Endothelial cell of umbilical vein (primary cell): ENCODE data around the gene C3orf49. TPM values are rescaled to one million over a fixed set of nuclear protein-coding genes. Genes with fewer than 3 reads are reported as not detected.

Experiments
- BruUV-seq: library from RNA; stranded (reverse); fragments of 400-500 nt; replicated peaks from 2 replicates; lab custom pipeline; 2021; lab: Mats Ljungman, UMichigan
- CTCF ChIA-PET: fragments of 300-600, 350-600 bp; sonication (Branson Sonifier 250); formaldehyde crosslinking; loops from one replicate; lab custom pipeline; 2021; ENCODE audit warnings: antibody characterized with exemption, inconsistent platforms; lab: Charles Lee
- POLR2A ChIA-PET: fragments of 300-600, 350-600 bp; sonication (Branson Sonifier 250); formaldehyde crosslinking; loops from one replicate; lab custom pipeline; 2021; ENCODE audit warnings: antibody characterized with exemption, inconsistent platforms; lab: Charles Lee
- DNase-seq: peaks from one replicate; pipeline ENCODE4 v3.0.0-alpha.2; 2011; ENCODE audit warnings: low read depth, low spot score
- FAIRE-seq: peaks from 2 replicates; lab custom pipeline; 2011; peaks lifted over from hg19 to GRCh38; lab: Jason Lieb, UNC
- H2AFZ ChIP-seq: 2 replicates; pipeline ENCODE4 v1.6.0; 2012; ENCODE audit warnings: low read depth, low read length, control low read depth, inconsistent platforms
- H3K27ac ChIP-seq: 2 replicates; pipeline ENCODE4 v1.5.1; 2011; ENCODE audit warnings: low read depth, mild to moderate bottlenecking, control low read depth, low read length, moderate library complexity; ENCODE audit not compliant: insufficient read depth
- H3K27me3 ChIP-seq, 2 experiments: 2 replicates each; pipeline versions ENCODE4 v1.6.0 to v1.6.1; 2011; ENCODE audit warnings: low read length in 2 of 2, mixed read lengths in 1 of 2; ENCODE audit not compliant: control insufficient read depth in 2 of 2, insufficient read depth in 2 of 2
- H3K36me3 ChIP-seq, 2 experiments: 2 replicates in 1 of 2; 3 replicates in 1 of 2; pipeline ENCODE4 v1.5.1; 2011; ENCODE audit warnings: low read length in 2 of 2, mild to moderate bottlenecking in 1 of 2, moderate library complexity in 1 of 2; ENCODE audit not compliant: control insufficient read depth in 2 of 2, insufficient read depth in 2 of 2; ENCODE audit errors: extremely low read depth in 1 of 2
- H3K4me1 ChIP-seq: 3 replicates; pipeline ENCODE4 v1.5.1; 2011; ENCODE audit warnings: mild to moderate bottlenecking, low read length; ENCODE audit not compliant: control insufficient read depth, insufficient read depth; ENCODE audit errors: extremely low read depth
- H3K4me2 ChIP-seq: 2 replicates; pipeline ENCODE4 v1.6.1; 2011; ENCODE audit warnings: low read length, control low read depth, mixed read lengths; ENCODE audit not compliant: insufficient read depth
- H3K4me3 ChIP-seq, 3 experiments: fragments of 200-600 bp in 1 of 3; sonication (generic), shearing (Covaris generic) in 1 of 3; replicated peaks in 1 of 3; 2 replicates each; pipeline ENCODE4 v1.5.1; 2011 to 2016; ENCODE audit warnings: control low read depth in 3 of 3, low read length in 3 of 3, mild to moderate bottlenecking in 2 of 3, inconsistent platforms in 1 of 3, low read depth in 1 of 3, moderate library complexity in 1 of 3; ENCODE audit not compliant: insufficient read depth in 1 of 3
- H3K79me2 ChIP-seq: 2 replicates; pipeline ENCODE4 v1.6.0; 2012; ENCODE audit warnings: low read length, inconsistent platforms; ENCODE audit not compliant: control insufficient read depth, insufficient read depth
- H3K9ac ChIP-seq: replicated peaks from 2 replicates; pipeline ENCODE3; 2011; ENCODE audit warnings: low read length, control low read depth; ENCODE audit not compliant: insufficient read depth; ENCODE audit errors: extremely low read depth
- H3K9me1 ChIP-seq: replicated peaks from 3 replicates; pipeline ENCODE4 v1.6.0; 2011; ENCODE audit warnings: mild to moderate bottlenecking, low read length; ENCODE audit not compliant: control insufficient read depth, insufficient read depth; ENCODE audit errors: extremely low read depth
- H3K9me3 ChIP-seq: replicated peaks from 2 replicates; pipeline ENCODE4 v1.5.1; 2012; ENCODE audit warnings: low read length, inconsistent platforms; ENCODE audit not compliant: control insufficient read depth, insufficient read depth
- H4K20me1 ChIP-seq: replicated peaks from 2 replicates; pipeline ENCODE3; 2011; ENCODE audit warnings: mild to moderate bottlenecking, low read length; ENCODE audit not compliant: control insufficient read depth, insufficient read depth; ENCODE audit errors: extremely low read depth
- EZH2 ChIP-seq: IDR thresholded peaks from 2 replicates; pipeline ENCODE4 v1.6.1; 2012; ENCODE audit warnings: borderline replicate concordance, low read depth, mild to moderate bottlenecking, moderate library complexity, low read length, inconsistent platforms; ENCODE audit not compliant: severe bottlenecking
- FOS ChIP-seq: IDR thresholded peaks from 2 replicates; pipeline ENCODE4 v1.6.1; 2011; ENCODE audit warnings: mild to moderate bottlenecking, low read length, moderate library complexity, borderline replicate concordance; ENCODE audit not compliant: insufficient read depth
- GATA2 ChIP-seq: IDR thresholded peaks from 2 replicates; pipeline ENCODE4 v1.7.0; 2011; ENCODE audit warnings: low read depth, mild to moderate bottlenecking, moderate library complexity, mixed read lengths, low read length; ENCODE audit not compliant: insufficient read length, insufficient read depth
- JUN ChIP-seq: IDR thresholded peaks from 2 replicates; pipeline ENCODE4 v1.6.1; 2011; ENCODE audit warnings: borderline replicate concordance, low read depth; ENCODE audit not compliant: insufficient read length, insufficient read depth
- MYC ChIP-seq: IDR thresholded peaks from one replicate; pipeline ENCODE4 v1.6.1; 2011; ENCODE audit warnings: mild to moderate bottlenecking, low read depth, low read length
- POLR2A ChIP-seq: IDR thresholded peaks from 2 replicates; pipeline ENCODE4 v1.6.1; 2012; ENCODE audit warnings: low read depth, mild to moderate bottlenecking, control low read depth, low read length
- POLR2AphosphoS5 ChIP-seq: IDR thresholded peaks from 2 replicates; pipeline ENCODE4 v1.6.1; 2012; ENCODE audit warnings: low read depth, mild to moderate bottlenecking, control low read depth, low read length, moderate library complexity; ENCODE audit not compliant: insufficient read depth
- dilution Hi-C: fragments of 300-500 bp; cut with MboI; formaldehyde crosslinking; loops from one replicate; pipeline ENCODE4 v1.15.0; 2019; ENCODE audit warnings: low sequenced_read_pairs; ENCODE audit not compliant: extremely low pct_ligation_motif_present
- intact Hi-C: fragments of 100-400 bp; cut with micrococcal nuclease; formaldehyde crosslinking; loops from one replicate; pipeline ENCODE4 v1.10.0; 2022
- polyA plus RNA-seq, 4 experiments: library from polyadenylated mRNA; depleted of rRNA in 3 of 4; stranded (reverse) in 3 of 4; unstranded in 1 of 4; fragments of >200 nt; gene quantifications; 2 replicates each; pipeline versions ENCODE4 v1.2.1 to v1.2.3, GENCODE V29; 2011 to 2012; ENCODE audit warnings: missing spikeins in 1 of 4
- total RNA-seq: library from RNA; stranded (reverse); gene quantifications from 2 replicates; pipeline ENCODE4 v1.2.3, GENCODE V29; 2021
- TF ChIP-seq, protein P1 (sequence below): IDR thresholded peaks from 2 replicates; pipeline ENCODE4 v1.6.1; 2011; ENCODE audit not compliant: insufficient read depth, insufficient read length
- TF ChIP-seq, protein P2 (sequence below), 2 donors: IDR thresholded peaks; 1 replicate in 1 of 2; 2 replicates in 1 of 2; pipeline ENCODE4 v1.5.1; 2011; ENCODE audit warnings: low read length in 2 of 2, mild to moderate bottlenecking in 2 of 2, moderate library complexity in 2 of 2, control low read depth in 1 of 2, inconsistent platforms in 1 of 2, low read depth in 1 of 2; ENCODE audit not compliant: insufficient read depth in 1 of 2; ENCODE audit errors: extremely low read depth in 1 of 2

C3orf49 gene
- total and polyA plus RNA-seq, 2 donors (not counting 3 experiments of a cell fraction or from before 2014, with no cell fraction given), result not detected

DNA sequence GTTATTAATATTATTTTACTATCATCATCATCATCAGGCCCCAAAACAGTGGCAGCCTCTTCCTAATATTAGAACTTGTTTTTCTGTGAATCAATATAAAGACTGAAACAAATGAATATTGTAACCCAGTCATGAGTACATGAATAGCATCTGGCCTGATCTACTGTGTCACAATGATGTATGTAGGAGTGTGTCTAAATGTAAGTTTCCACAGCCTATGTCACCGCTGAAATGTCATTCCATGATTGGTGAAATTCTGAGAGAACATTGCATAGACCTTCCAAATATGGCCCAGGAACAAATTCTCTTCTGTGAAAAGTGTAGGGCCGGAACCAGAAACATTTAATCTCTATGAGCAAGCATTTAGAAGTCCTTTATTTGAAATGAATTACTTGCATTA is 20.6 kb upstream of the C3orf49 start:
- TF ChIP-seq, protein P1, sequence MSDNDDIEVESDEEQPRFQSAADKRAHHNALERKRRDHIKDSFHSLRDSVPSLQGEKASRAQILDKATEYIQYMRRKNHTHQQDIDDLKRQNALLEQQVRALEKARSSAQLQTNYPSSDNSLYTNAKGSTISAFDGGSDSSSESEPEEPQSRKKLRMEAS, result no peak
- TF ChIP-seq, protein P2, sequence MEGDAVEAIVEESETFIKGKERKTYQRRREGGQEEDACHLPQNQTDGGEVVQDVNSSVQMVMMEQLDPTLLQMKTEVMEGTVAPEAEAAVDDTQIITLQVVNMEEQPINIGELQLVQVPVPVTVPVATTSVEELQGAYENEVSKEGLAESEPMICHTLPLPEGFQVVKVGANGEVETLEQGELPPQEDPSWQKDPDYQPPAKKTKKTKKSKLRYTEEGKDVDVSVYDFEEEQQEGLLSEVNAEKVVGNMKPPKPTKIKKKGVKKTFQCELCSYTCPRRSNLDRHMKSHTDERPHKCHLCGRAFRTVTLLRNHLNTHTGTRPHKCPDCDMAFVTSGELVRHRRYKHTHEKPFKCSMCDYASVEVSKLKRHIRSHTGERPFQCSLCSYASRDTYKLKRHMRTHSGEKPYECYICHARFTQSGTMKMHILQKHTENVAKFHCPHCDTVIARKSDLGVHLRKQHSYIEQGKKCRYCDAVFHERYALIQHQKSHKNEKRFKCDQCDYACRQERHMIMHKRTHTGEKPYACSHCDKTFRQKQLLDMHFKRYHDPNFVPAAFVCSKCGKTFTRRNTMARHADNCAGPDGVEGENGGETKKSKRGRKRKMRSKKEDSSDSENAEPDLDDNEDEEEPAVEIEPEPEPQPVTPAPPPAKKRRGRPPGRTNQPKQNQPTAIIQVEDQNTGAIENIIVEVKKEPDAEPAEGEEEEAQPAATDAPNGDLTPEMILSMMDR (IDR thresholded peaks at IDR 0.05; ENCODE audit: extremely low read depth in 1 of 2, insufficient read depth in 1 of 2, low read depth in 1 of 2, low read length in 2 of 2), result no peak
- TF ChIP-seq GATA2 (no peak), FOS (no peak), POLR2A (no peak), POLR2AphosphoS5 (no peak), EZH2 (no peak), MYC (no peak), JUN (no peak)
- Histone ChIP-seq H3K79me2 (no peaks in the 10 kb centered on the region), H3K4me2 (no peak overlapping the region), H3K27ac (no peak overlapping the region), H3K27me3 (peaks cover 0 to 4% of the 10 kb centered on the region in 2 experiments), H3K4me1 (no peaks in the 10 kb centered on the region), H4K20me1 (no peaks in the 10 kb centered on the region), H3K4me3 (no peak overlapping the region), H3K9ac (no peak overlapping the region), H3K9me3 (no peaks in the 10 kb centered on the region), H2AFZ (no peak overlapping the region), H3K9me1 (no peaks in the 10 kb centered on the region), H3K36me3 (no peaks in the 10 kb centered on the region)
- BruUV-seq, result no TSS peak
- POLR2A ChIA-PET, result no interaction called here
- FAIRE-seq (no peak), DNase-seq (no peak)
- intact Hi-C loops, result no loop called here
- CTCF ChIA-PET, result no interaction called here
- dilution Hi-C loops, result no loop called here
